Muscle layer of duodenum (tissue), 2 donors: ENCODE measurements around the gene GNL1.
"Not testable (repeated sequence)": the region's sequence is repeated elsewhere in the genome, so short reads cannot be mapped to it uniquely, and the experiment has no call there.

Experiments
- H3K27ac ChIP-seq: one replicate; pipeline ENCODE4 v1.7.0; 2013; ENCODE audit warnings: mild to moderate bottlenecking, low read length
- H3K27me3 ChIP-seq: one replicate; pipeline ENCODE4 v1.7.0; 2013; ENCODE audit warnings: low read depth, mild to moderate bottlenecking, control low read depth, low read length
- H3K36me3 ChIP-seq, 2 donors: one replicate each; pipeline ENCODE4 v1.7.0; 2013; ENCODE audit warnings: low read length in 2 of 2, control low read depth in 1 of 2, mild to moderate bottlenecking in 1 of 2; ENCODE audit not compliant: insufficient read depth in 2 of 2, control insufficient read depth in 1 of 2
- H3K4me1 ChIP-seq, 2 donors: one replicate each; pipeline ENCODE4 v1.7.0; 2013; ENCODE audit warnings: low read length in 2 of 2, mild to moderate bottlenecking in 2 of 2, control low read depth in 1 of 2, moderate library complexity in 1 of 2; ENCODE audit not compliant: insufficient read depth in 2 of 2, control insufficient read depth in 1 of 2
- H3K4me3 ChIP-seq, 2 donors: one replicate each; pipeline ENCODE4 v1.7.0; 2013; ENCODE audit warnings: low read length in 2 of 2, low read depth in 1 of 2, mild to moderate bottlenecking in 1 of 2
- H3K9me3 ChIP-seq, 2 donors: one replicate each; pipeline ENCODE4 v1.7.0; 2013; ENCODE audit warnings: low read length in 2 of 2, control low read depth in 1 of 2, mild to moderate bottlenecking in 1 of 2; ENCODE audit not compliant: control insufficient read depth in 1 of 2
- donor health status: healthy.

Gene GNL1, protein sequence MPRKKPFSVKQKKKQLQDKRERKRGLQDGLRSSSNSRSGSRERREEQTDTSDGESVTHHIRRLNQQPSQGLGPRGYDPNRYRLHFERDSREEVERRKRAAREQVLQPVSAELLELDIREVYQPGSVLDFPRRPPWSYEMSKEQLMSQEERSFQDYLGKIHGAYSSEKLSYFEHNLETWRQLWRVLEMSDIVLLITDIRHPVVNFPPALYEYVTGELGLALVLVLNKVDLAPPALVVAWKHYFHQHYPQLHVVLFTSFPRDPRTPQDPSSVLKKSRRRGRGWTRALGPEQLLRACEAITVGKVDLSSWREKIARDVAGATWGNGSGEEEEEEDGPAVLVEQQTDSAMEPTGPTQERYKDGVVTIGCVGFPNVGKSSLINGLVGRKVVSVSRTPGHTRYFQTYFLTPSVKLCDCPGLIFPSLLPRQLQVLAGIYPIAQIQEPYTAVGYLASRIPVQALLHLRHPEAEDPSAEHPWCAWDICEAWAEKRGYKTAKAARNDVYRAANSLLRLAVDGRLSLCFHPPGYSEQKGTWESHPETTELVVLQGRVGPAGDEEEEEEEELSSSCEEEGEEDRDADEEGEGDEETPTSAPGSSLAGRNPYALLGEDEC

DNA sequence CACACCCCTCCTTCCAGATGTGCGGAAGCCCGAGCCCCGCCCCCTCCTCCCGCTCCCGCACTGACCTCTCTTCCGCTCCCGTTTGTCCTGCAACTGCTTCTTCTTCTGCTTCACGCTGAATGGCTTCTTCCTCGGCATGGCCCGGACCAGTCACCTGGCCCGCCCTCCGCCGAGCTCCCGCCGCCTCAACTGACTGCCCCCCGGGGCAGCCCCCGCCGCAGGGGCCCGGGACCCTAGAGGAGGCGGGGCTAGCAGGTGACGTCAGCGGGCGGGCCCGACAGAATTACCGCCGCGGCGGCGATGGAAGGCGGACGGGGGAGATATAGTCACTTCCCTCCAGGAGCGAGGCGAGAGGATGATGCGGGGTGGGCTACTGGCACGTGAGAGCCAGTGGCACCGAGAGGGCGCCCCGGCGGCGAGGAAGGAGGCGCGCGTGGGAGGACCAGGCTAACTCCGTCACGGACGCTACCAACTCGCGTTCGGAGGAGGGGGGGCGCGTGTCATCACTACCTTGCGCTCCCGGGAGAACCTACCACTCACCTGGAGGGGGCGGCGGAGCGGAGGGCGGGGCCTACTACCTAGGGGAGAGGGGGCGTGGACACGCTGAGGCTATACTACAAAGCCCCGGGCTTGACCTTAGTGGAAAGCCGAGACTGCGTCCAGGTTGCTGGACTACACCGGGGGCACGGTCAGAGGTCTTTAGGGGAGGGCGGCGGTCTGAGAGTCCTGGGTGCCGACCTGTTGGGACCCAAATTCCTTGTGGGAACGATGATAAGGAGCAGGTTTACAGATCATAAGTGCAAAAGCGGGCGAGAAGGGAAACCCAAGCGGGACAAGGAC lies at the start of gene GNL1:
Gene GNL1, minus strand, starts transcription at position 424 of the 840 bp plus-strand sequence. Its CDS starts 286 bp downstream, at position 138.
- Histone ChIP-seq H3K27ac (peak within 1 kb of the TSS; percentile 95), H3K27me3 (no peaks in the 10 kb centered on the region), H3K36me3 (peaks cover 26 to 30% of the 10 kb centered on the region in 2 donors), H3K9me3 (no peaks in the 10 kb centered on the region), H3K4me3 (peak within 1 kb of the TSS; percentile 99), H3K4me1 (peaks cover 7 to 14% of the 10 kb centered on the region in 2 donors)

DNA sequence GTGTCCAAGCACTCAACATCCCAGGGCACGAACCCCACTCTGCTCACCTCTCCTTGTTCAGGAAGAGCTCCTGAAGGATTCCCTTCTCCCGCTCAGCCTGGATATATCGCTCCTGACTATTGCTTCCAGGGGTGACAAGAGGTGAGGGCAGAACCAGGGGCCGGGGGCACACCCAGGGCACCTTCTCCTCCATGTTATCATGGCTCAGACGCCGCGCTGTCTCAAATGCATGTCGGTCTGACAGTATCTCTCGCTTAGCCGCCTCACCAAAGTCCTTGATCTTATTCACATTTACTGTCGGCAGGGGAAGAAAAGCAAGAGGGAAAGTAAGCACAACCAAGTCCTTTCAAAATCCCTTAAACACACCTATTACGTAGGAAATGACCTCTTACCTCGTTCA lies 47.7 kb upstream of the GNL1 start:
- no peaks in the 10 kb centered on the region for H3K4me1 ChIP-seq
- H3K9me3 ChIP-seq, result no peaks in the 10 kb centered on the region
- no peak overlapping the region for H3K4me3 ChIP-seq
- peaks cover 73 to 84% of the 10 kb centered on the region in 2 donors for H3K36me3 ChIP-seq
- H3K27me3 ChIP-seq, result no peaks in the 10 kb centered on the region
- no peak overlapping the region for H3K27ac ChIP-seq

DNA sequence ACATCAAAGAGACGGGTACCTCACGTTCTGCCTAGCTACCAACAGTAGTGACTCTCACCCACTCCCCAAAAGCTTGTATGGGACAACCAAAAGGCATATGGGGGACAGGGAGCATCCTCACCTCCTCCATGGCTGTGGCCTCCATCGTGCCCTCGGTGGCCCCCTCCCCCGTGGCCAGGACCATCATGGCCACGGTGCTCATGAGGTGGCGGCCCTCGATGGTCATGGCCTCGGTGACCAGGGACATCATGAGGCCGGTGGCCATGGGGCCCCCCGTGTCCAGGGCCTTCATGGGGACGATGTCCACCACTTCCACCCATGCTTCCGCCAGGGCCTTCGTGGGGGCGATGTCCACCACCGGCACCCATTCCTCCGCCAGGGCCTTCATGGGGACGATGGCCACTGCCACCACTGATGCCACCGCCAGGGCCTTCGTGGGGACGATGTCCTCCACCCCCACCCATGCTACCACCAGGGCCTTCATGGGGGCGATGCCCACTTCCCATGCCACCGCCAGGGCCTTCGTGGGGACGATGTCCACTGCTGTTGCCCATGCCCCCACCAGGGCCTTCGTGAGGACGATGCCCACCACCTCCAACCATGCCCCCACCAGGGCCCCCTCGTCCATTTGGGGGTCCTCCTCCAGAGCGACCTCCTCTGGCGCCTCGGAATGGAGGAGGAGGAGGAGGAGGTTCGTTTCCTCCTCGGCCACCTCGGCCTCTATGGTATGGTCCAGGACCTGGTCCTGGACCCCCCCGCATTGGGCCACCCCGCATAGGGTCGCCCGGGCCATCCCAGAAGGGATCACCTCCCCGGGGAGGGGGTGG lies 45.7 kb upstream of the GNL1 start:
- Histone ChIP-seq H3K36me3 (peaks cover 58 to 65% of the 10 kb centered on the region in 2 donors), H3K9me3 (no peaks in the 10 kb centered on the region), H3K27ac (no peak overlapping the region), H3K4me1 (no peaks in the 10 kb centered on the region), H3K4me3 (no peak overlapping the region), H3K27me3 (no peaks in the 10 kb centered on the region)

DNA sequence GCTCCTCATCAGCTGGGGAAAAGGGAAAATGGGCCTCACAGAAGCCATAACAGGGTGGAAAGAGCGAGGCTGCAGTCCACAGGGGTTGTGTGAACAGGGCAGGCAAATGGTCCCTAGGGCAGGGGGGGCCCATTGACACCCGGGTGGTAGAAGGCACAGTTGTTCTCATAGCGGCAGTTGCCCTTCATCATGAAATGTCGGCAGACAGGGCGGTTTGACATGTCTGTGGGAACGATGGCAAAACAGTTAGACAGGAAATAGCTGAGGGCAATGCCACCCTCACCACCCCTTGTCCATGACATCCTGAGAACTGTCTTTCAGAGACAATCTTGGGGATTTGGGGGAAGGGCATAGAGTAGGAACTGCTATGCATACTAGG lies 45.1 kb upstream of the GNL1 start:
- no peaks in the 10 kb centered on the region for H3K9me3 ChIP-seq
- H3K4me1 ChIP-seq, result no peaks in the 10 kb centered on the region
- H3K36me3 ChIP-seq, result peaks cover 52 to 59% of the 10 kb centered on the region in 2 donors
- H3K27me3 ChIP-seq, result no peaks in the 10 kb centered on the region
- H3K27ac ChIP-seq, result no peak overlapping the region
- H3K4me3 ChIP-seq, result no peak overlapping the region

DNA sequence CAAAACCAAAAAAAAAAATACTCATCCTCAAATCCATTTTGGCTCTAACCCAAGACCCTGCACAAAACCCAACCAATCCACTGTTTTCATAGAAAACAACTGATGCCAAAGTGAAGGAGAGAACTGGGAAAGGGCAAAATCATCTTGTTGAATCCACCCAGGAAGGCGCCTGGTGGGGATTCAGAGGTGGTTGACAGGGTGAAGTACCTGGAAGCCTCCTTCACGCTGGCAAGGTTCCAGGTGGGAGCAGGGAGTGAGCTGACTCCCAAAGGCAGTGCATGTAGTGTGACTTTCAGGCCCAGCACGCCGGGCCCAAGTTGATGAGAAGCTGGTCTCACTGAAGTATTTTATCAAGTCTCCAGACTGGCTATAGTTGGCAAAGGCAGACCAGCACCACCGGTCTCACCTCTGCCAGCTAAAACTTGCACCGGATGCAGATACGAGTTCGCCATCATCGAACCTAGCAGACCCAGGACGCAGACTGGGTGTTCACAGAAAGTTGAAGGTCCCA lies 44.2 kb upstream of the GNL1 start:
- no peak overlapping the region for H3K4me3 ChIP-seq
- H3K36me3 ChIP-seq, result peaks cover 43 to 51% of the 10 kb centered on the region in 2 donors
- H3K27ac ChIP-seq, result no peak overlapping the region

DNA sequence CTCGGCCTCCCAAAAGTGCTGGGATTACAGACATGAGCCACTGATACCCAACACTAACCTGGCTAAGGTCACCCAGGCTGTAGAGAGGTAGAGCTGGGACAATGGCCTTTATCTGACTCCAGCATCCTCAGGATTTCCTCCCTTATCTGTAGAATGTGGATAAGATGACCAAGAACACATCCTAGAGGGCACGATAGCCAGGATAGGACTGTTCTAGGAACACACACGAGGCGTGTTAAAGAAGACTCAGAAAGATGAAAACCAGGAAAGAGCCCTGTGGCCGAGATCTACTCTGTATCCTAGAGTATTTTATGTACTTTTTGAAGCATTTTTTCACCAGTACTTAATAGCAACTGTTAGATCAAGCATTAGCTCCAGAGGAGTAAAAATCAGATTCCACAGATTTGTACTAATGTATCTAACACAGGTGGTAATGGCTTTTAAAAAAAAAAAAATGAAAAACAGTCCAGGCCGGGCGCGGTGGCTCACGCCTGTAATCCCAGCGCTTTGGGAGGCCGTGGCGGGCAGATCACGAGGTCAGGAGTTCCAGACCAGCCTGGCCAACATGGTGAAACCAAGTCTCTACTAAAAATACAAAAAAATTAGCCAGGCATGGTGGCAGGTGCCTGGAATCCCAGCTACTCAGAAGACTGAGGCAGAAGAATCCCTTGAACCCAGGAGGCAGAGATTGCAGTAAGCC lies 43.5 kb upstream of the GNL1 start:
- no peak overlapping the region for H3K27ac ChIP-seq
- H3K36me3 ChIP-seq, result peaks cover 36 to 49% of the 10 kb centered on the region in 2 donors
- no peaks in the 10 kb centered on the region for H3K4me1 ChIP-seq
- H3K4me3 ChIP-seq, result no peak overlapping the region
- H3K27me3 ChIP-seq, result no peaks in the 10 kb centered on the region
- H3K9me3 ChIP-seq, result no peaks in the 10 kb centered on the region

More for the DNA sequence above, 44.2 kb upstream of the GNL1 start:
- no peaks in the 10 kb centered on the region for H3K4me1 ChIP-seq
- H3K9me3 ChIP-seq, result no peaks in the 10 kb centered on the region
- no peaks in the 10 kb centered on the region for H3K27me3 ChIP-seq

DNA sequence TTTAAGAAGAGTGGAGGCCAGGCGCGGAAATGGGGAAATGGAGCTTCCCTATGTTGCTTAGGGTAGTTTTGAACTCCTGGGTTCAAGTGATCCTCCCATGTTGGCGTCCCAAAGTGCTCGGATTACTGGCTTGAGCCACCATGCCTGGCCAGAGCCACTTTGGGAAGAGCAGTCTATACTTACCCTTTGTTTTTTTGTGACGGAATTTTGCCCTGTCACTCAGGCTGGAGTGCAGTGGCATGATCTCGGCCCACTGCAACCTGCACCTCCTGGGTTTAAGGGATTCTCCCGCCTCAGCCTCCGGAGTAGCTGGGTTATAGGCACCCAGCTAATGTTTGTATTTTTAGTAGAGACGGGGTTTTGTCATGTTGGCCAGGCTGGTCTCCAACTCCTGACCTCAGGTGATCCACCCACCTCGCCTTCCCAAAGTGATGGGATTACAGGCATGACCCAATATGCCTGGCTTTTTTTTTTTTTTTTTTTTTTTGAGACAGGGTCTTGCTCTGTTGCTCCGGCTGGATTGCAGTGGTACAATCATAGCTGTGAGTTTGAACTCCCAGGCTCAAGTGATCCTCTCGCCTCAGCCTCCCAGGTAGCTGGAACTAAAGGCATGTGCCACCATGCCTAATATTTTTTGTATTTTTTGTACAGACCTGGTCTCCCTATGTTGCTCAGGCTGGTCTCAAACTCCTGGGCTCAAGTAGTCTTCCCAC lies 42.8 kb upstream of the GNL1 start:
- Histone ChIP-seq H3K27me3 (no peaks in the 10 kb centered on the region), H3K9me3 (no peaks in the 10 kb centered on the region), H3K36me3 (peaks cover 29 to 47% of the 10 kb centered on the region in 2 donors), H3K27ac (no peak overlapping the region), H3K4me3 (no peak overlapping the region), H3K4me1 (no peaks in the 10 kb centered on the region)

DNA sequence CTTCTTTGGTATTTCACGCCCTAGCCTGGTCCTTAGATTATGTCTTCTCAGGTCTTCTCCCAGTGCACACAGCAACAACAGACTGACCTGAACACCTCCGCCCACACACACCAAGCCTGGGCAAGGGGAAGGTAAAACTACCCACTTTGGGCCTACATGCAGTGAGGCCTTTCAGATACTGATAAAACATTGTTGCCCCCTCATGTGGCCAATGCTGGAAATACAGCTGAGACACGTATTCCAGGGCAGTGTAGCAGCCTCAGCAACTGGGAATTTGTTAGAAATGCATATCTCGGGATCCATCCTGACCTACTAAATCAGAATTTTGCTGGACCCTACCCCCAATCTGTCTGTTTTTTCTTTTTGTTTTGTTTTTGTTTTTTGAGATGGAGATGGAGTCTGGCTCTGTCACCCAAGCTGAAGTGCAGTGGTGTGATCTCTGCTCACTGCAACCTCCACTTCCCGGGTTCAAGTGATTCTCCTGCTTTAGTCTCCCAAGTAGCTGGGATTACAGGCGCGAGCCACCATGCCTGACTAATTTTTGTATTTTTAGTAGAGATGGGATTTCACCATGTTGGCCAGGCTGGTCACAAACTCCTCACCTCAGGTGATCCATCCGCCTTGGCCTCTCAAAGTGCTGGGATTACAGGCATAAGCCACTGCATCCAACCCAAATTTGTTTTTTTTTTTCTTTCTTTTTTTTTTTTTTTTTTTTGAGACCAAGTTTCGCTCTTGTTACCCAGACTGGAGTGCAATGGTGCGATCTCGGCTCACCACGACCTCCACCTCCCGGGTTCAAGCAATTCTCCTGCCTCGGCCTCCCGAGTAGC lies 41.2 kb upstream of the GNL1 start:
- H3K4me3 ChIP-seq, H3K9me3 ChIP-seq, H3K4me1 ChIP-seq, H3K27ac ChIP-seq, H3K27me3 ChIP-seq: not testable (repeated sequence)
- peaks cover 14 to 42% of the 10 kb centered on the region in 2 donors for H3K36me3 ChIP-seq

DNA sequence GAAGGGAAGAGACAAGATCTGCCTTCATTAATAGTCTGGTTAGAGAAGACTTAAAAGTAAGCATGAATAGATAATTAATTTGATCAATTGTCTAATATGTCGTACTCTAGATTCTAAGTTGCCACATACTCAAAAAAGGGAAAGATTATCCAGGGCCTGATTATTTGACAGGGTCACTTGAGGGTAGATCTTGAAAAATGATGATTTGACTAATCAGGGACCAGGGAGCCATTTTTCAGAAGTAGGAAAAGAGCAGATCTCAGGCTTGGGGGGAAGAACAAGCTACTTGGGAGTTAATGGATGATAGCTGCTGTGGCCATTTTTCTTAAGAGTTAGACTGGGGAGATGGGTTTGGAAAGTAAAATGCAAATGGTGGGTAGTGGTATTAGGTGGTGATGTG lies 36.0 kb upstream of the GNL1 start:
- no peaks in the 10 kb centered on the region for H3K9me3 ChIP-seq
- no peak overlapping the region for H3K27ac ChIP-seq
- H3K4me3 ChIP-seq, result no peak overlapping the region
- no peaks in the 10 kb centered on the region for H3K4me1 ChIP-seq
- H3K27me3 ChIP-seq, result no peaks in the 10 kb centered on the region
- peaks cover 24 to 64% of the 10 kb centered on the region in 2 donors for H3K36me3 ChIP-seq
